GM12878 (cell line): ENCODE measurements around the gene ADPRS.

ENCODE experiments used
- CTCF ChIP-seq, 3 experiments: IDR thresholded peaks in 2 of 3; conservative IDR thresholded peaks in 1 of 3; 2 replicates each; pipeline ENCODE4 v1.5.1; 2011; ENCODE audit warnings: low read depth in 3 of 3, low read length in 3 of 3, mild to moderate bottlenecking in 3 of 3, control low read depth in 2 of 3, moderate library complexity in 2 of 3, inconsistent platforms in 1 of 3, mixed read lengths in 1 of 3; ENCODE audit not compliant: control insufficient read depth in 2 of 3, insufficient read depth in 1 of 3; ENCODE audit errors: extremely low read depth in 1 of 3
- EZH2 ChIP-seq: IDR thresholded peaks from 2 replicates; pipeline ENCODE4 v1.6.1; 2012; ENCODE audit warnings: low read depth, mild to moderate bottlenecking, control low read depth, inconsistent platforms, low read length, borderline replicate concordance; ENCODE audit not compliant: control insufficient read depth
- GATAD2B ChIP-seq: fragments of 450-650 bp; conservative IDR thresholded peaks from 2 replicates; pipeline ENCODE4 v1.6.1; 2017; ENCODE audit warnings: low read depth, mild to moderate bottlenecking, moderate library complexity
- NBN ChIP-seq: fragments of 450-650 bp; IDR thresholded peaks from 2 replicates; pipeline ENCODE4 v1.6.1; 2016
- NR2C1 ChIP-seq: fragments of 450-650 bp; IDR thresholded peaks from 2 replicates; pipeline ENCODE4 v1.6.1; 2017; ENCODE audit warnings: antibody characterized with exemption, mild to moderate bottlenecking, moderate library complexity
- POLR2A ChIP-seq: IDR thresholded peaks from 2 replicates; pipeline ENCODE4 v1.6.1; 2011; ENCODE audit warnings: low read depth, mild to moderate bottlenecking, low read length
- POLR2AphosphoS2 ChIP-seq: IDR thresholded peaks from 2 replicates; pipeline ENCODE4 v1.6.1; 2011; ENCODE audit warnings: low read depth, mild to moderate bottlenecking, low read length, improper control_type of control experiment, moderate library complexity
- SKIL ChIP-seq: fragments of 450-650 bp; IDR thresholded peaks from 2 replicates; pipeline ENCODE4 v1.6.1; 2017; ENCODE audit warnings: mild to moderate bottlenecking, low read depth, inconsistent platforms; ENCODE audit not compliant: poor library complexity, severe bottlenecking
- SREBF2 ChIP-seq: IDR thresholded peaks from 2 replicates; pipeline ENCODE4 v1.6.1; 2012; ENCODE audit warnings: mild to moderate bottlenecking, low read length
- SUPT20H ChIP-seq: IDR thresholded peaks from 2 replicates; pipeline ENCODE4 v1.6.1; 2011; ENCODE audit warnings: low read depth, mild to moderate bottlenecking, low read length, moderate library complexity, borderline replicate concordance; ENCODE audit not compliant: control insufficient read depth
- YY1 ChIP-seq: IDR thresholded peaks from 2 replicates; pipeline ENCODE4 v1.6.1; 2011; ENCODE audit warnings: low read depth, mild to moderate bottlenecking, low read length

GRCh38 chr1:36070349-36070748 lies 18.3 kb upstream of the ADPRS start:
- TF ChIP-seq POLR2A = no peak
- no peak for TF ChIP-seq CTCF (IDR thresholded peaks at IDR 0.05 in 2 of 3, conservative IDR thresholded peaks at IDR 0.05 in 1 of 3; ENCODE audit: control insufficient read depth in 2 of 3, extremely low read depth in 1 of 3, insufficient read depth in 1 of 3, low read depth in 3 of 3, low read length in 3 of 3)
- TF ChIP-seq NBN = no peak
- TF ChIP-seq SKIL = no peak
- TF ChIP-seq YY1 = no peak
- TF ChIP-seq GATAD2B = no peak
- no peak for TF ChIP-seq NR2C1
- TF ChIP-seq SUPT20H = no peak
- TF ChIP-seq SREBF2 = no peak
- no peak for TF ChIP-seq EZH2
- TF ChIP-seq POLR2AphosphoS2 = no peak
